Tibial nerve (tissue), 4 donors: ENCODE results near the gene PIGB.

Experiments
- CTCF ChIP-seq, 5 experiments: fragments of 200-600 bp in 3 of 5; fragments of 450-650 bp in 2 of 5; sonication (generic) in 3 of 5; IDR thresholded peaks; one replicate each; pipeline ENCODE4 v1.5.1; 2016 to 2019; ENCODE audit warnings: antibody characterized with exemption in 5 of 5, mild to moderate bottlenecking in 3 of 5, moderate library complexity in 2 of 5
- EP300 ChIP-seq, 2 donors: sonication (generic); formaldehyde crosslinking; IDR thresholded peaks; one replicate each; pipeline ENCODE4 v1.6.1; 2017; ENCODE audit warnings: antibody characterized with exemption in 2 of 2, mild to moderate bottlenecking in 1 of 2
- POLR2A ChIP-seq, 2 donors: fragments of 450-650 bp; IDR thresholded peaks; one replicate each; pipeline ENCODE4 v1.6.1; 2017; ENCODE audit warnings: antibody characterized with exemption in 2 of 2, mild to moderate bottlenecking in 2 of 2, moderate library complexity in 2 of 2

- no peak for TF ChIP-seq CTCF (IDR thresholded peaks at IDR 0.05)
- TF ChIP-seq POLR2A (IDR thresholded peaks at IDR 0.05) = no peak
- no peak for TF ChIP-seq EP300 (IDR thresholded peaks at IDR 0.05)
Observed at GRCh38 chr15:55276324-55276723, 42.7 kb upstream of the PIGB start.
